Embryonic facial prominence (tissue), 1 donor: Measurements from ENCODE around the gene BIN1.

ENCODE experiments used
- DNase-seq: peaks from one replicate; pipeline ENCODE4 v3.0.0-alpha.2; 2016; ENCODE audit errors: extremely low spot score

The BIN1 gene

GRCh38 chr2:127024769-127025358 lies 82.1 kb downstream of the BIN1 start:
- DNase-seq, result no peak

GRCh38 chr2:127023504-127023903 lies 83.5 kb downstream of the BIN1 start:
- no peak for DNase-seq

- no peak for DNase-seq
Observed at GRCh38 chr2:127022817-127023216, 84.1 kb downstream of the BIN1 start.

- no peak for DNase-seq
Observed at GRCh38 chr2:127020536-127020935, 86.4 kb downstream of the BIN1 start.

GRCh38 chr2:127017548-127017947 lies 89.4 kb downstream of the BIN1 start:
- DNase-seq, result no peak

GRCh38 chr2:127016329-127016728 lies 90.6 kb downstream of the BIN1 start:
- DNase-seq, result no peak

GRCh38 chr2:127015106-127015910 lies 91.6 kb downstream of the BIN1 start:
- no peak for DNase-seq

- DNase-seq, result no peak
Observed at GRCh38 chr2:127014630-127015029, 92.3 kb downstream of the BIN1 start.

GRCh38 chr2:127014224-127014623 lies 92.7 kb downstream of the BIN1 start:
- no peak for DNase-seq

GRCh38 chr2:127012868-127013267 lies 94.1 kb downstream of the BIN1 start:
- DNase-seq, result no peak

GRCh38 chr2:127012215-127012614 lies 94.7 kb downstream of the BIN1 start:
- DNase-seq, result no peak

- no peak for DNase-seq
Observed at GRCh38 chr2:127011796-127012195, 95.2 kb downstream of the BIN1 start.

GRCh38 chr2:127011231-127011661 lies 95.7 kb downstream of the BIN1 start:
- DNase-seq, result no peak

- DNase-seq, result no peak
Observed at GRCh38 chr2:127008265-127009015, 98.5 kb downstream of the BIN1 start.

GRCh38 chr2:127007652-127008051 lies 99.3 kb downstream of the BIN1 start:
- DNase-seq, result no peak

- DNase-seq, result no peak
Observed at GRCh38 chr2:127006962-127007361, 100.0 kb downstream of the BIN1 start.

- no peak for DNase-seq
Observed at GRCh38 chr2:127004893-127005600, 101.9 kb downstream of the BIN1 start.

- DNase-seq, result no peak
Observed at GRCh38 chr2:127003070-127003800, 103.7 kb downstream of the BIN1 start.

GRCh38 chr2:127001751-127002150 lies 105.2 kb downstream of the BIN1 start:
- DNase-seq, result no peak

- DNase-seq, result no peak
Observed at GRCh38 chr2:127000937-127001336, 106.0 kb downstream of the BIN1 start.

- DNase-seq, result no peak
Observed at GRCh38 chr2:127000194-127000593, 106.8 kb downstream of the BIN1 start.
